Smooth muscle cell (in vitro differentiated cells): ENCODE data around the gene RASA3. TPM values are rescaled to one million over a fixed set of nuclear protein-coding genes. Genes with fewer than 3 reads are reported as not detected.

Experiments
- DNase-seq: peaks from one replicate; lab custom pipeline; 2025; ENCODE audit not compliant: unreplicated experiment; lab: John Stamatoyannopoulos, UW
- H2AFZ ChIP-seq: fragments of 200-600 bp; sonication (generic); 2 replicates; pipeline ENCODE4 v1.6.0; 2016; ENCODE audit warnings: antibody characterized with exemption, low read depth, mild to moderate bottlenecking
- H3F3A ChIP-seq: fragments of 200-600 bp; sonication (generic); 2 replicates; pipeline ENCODE4 v1.6.0; 2017; ENCODE audit warnings: antibody characterized with exemption, low read depth
- H3K27ac ChIP-seq: fragments of 200-600 bp; sonication (generic); 2 replicates; pipeline ENCODE4 v1.5.1; 2016; ENCODE audit warnings: low read depth, mild to moderate bottlenecking
- H3K27me3 ChIP-seq: fragments of 200-600 bp; sonication (generic); 2 replicates; pipeline ENCODE4 v1.6.1; 2016; ENCODE audit warnings: low read depth, mild to moderate bottlenecking
- H3K36me3 ChIP-seq: fragments of 200-600 bp; sonication (generic); 2 replicates; pipeline ENCODE4 v1.5.1; 2016; ENCODE audit warnings: low read depth
- H3K4me1 ChIP-seq: fragments of 200-600 bp; sonication (generic); 2 replicates; pipeline ENCODE4 v1.5.1; 2016; ENCODE audit warnings: low read depth
- H3K4me2 ChIP-seq: fragments of 200-600 bp; sonication (generic); 2 replicates; pipeline ENCODE4 v1.6.0; 2016; ENCODE audit warnings: mild to moderate bottlenecking
- H3K4me3 ChIP-seq: fragments of 200-600 bp; sonication (generic); 2 replicates; pipeline ENCODE4 v1.5.1; 2016; ENCODE audit warnings: mild to moderate bottlenecking
- H3K79me2 ChIP-seq: fragments of 200-600 bp; sonication (generic); 2 replicates; pipeline ENCODE4 v1.6.0; 2016; ENCODE audit warnings: low read depth, mild to moderate bottlenecking
- H3K9ac ChIP-seq: fragments of 200-600 bp; sonication (generic); 2 replicates; pipeline ENCODE4 v1.6.0; 2016; ENCODE audit warnings: low read depth
- H3K9me3 ChIP-seq: fragments of 200-600 bp; sonication (generic); replicated peaks from 2 replicates; pipeline ENCODE4 v1.5.1; 2016; ENCODE audit warnings: low read depth
- H4K20me1 ChIP-seq: fragments of 200-600 bp; sonication (generic); 2 replicates; pipeline ENCODE4 v1.6.0; 2016; ENCODE audit warnings: low read depth
- CTCF ChIP-seq: fragments of 200-600 bp; sonication (generic); IDR thresholded peaks from 2 replicates; pipeline ENCODE4 v1.5.1; 2017; ENCODE audit warnings: borderline replicate concordance, mild to moderate bottlenecking, antibody characterized with exemption; ENCODE audit not compliant: insufficient read depth, poor library complexity, severe bottlenecking
- WGBS: methylation state at CpG from one replicate; pipeline ENCODE4 v1.1.7; 2016; ENCODE audit warnings: low lambda C conversion rate; 5-methylcytosine and 5-hydroxymethylcytosine counted together
- polyA plus RNA-seq: library from polyadenylated mRNA; unstranded; fragments of >200 nt; fragmentation: Nextera tagmentation; extraction: Ambion mirVana; gene quantifications from 2 replicates; pipeline ENCODE4 v1.2.1, GENCODE V29; 2016
- total RNA-seq: library from RNA; depleted of rRNA; stranded (reverse); fragments of >200 nt; gene quantifications from 2 replicates; pipeline ENCODE4 v1.2.3, GENCODE V29; 2014

The RASA3 gene
- total and polyA plus RNA-seq, 2 experiments from 2014 or later: 21.3 to 26.8 TPM

- Histone ChIP-seq H3K36me3 (no peaks in the 10 kb centered on the region), H3K79me2 (peaks cover 65% of the 10 kb centered on the region), H3K4me1 (peaks cover 30% of the 10 kb centered on the region), H4K20me1 (peaks cover 41% of the 10 kb centered on the region), H2AFZ (no peak overlapping the region), H3K27me3 (no peaks in the 10 kb centered on the region), H3K27ac (peak overlapping the region; percentile 97), H3F3A (peaks cover 20% of the 10 kb centered on the region), H3K9me3 (no peaks in the 10 kb centered on the region), H3K9ac (no peak overlapping the region), H3K4me2 (peak overlapping the region; percentile 81), H3K4me3 (no peak overlapping the region)
- no peak for DNase-seq
- no peak for TF ChIP-seq CTCF
- 67% methylated on average over 16 of the region's 16 CpGs for WGBS
These were observed 69.7 kb downstream of the RASA3 start for GRCh38 chr13:114062754-114063153.

DNA sequence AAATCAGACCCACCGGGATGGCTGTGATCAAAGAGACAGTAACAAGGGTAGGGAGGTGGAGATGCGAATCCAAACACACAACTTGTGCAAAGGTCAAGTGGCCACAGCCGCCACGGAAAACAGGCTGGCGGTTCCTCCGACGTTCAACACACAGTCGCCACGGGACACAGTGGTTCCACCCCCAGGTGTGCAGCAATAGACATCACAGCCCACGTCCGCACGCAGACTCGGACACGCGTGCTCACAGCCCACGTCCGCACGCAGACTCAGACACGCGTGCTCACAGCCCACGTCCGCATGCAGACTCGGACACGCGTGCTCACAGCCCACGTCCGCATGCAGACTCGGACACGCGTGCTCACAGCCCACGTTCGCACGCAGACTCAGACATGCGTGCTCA, 70.1 kb downstream of the RASA3 start:
- Histone ChIP-seq H2AFZ (no peak overlapping the region), H3K27ac (peak overlapping the region; percentile 97), H4K20me1 (peaks cover 45% of the 10 kb centered on the region), H3K4me2 (no peak overlapping the region), H3K9ac (no peak overlapping the region), H3K4me3 (no peak overlapping the region), H3K36me3 (no peaks in the 10 kb centered on the region), H3F3A (peaks cover 20% of the 10 kb centered on the region), H3K4me1 (peaks cover 34% of the 10 kb centered on the region), H3K9me3 (no peaks in the 10 kb centered on the region), H3K79me2 (peaks cover 66% of the 10 kb centered on the region), H3K27me3 (no peaks in the 10 kb centered on the region)
- no peak for TF ChIP-seq CTCF
- WGBS: 97% methylated on average over 34 of the region's 34 CpGs
- no peak for DNase-seq

- no peak overlapping the region for H2AFZ ChIP-seq
- H3K27me3 ChIP-seq: no peaks in the 10 kb centered on the region
- H3K9ac ChIP-seq: no peak overlapping the region
- no peak overlapping the region for H3K27ac ChIP-seq
- H3K9me3 ChIP-seq: no peaks in the 10 kb centered on the region
- WGBS: 96% methylated on average over 20 of the region's 20 CpGs
- no peak overlapping the region for H3K4me3 ChIP-seq
- no peak overlapping the region for H3K4me2 ChIP-seq
- no peak for DNase-seq
- peaks cover 40% of the 10 kb centered on the region for H3K4me1 ChIP-seq
- no peak for TF ChIP-seq CTCF
- peaks cover 47% of the 10 kb centered on the region for H4K20me1 ChIP-seq
- peaks cover 20% of the 10 kb centered on the region for H3F3A ChIP-seq
- H3K79me2 ChIP-seq: peaks cover 70% of the 10 kb centered on the region
- H3K36me3 ChIP-seq: no peaks in the 10 kb centered on the region
These were observed 70.7 kb downstream of the RASA3 start for GRCh38 chr13:114061744-114062143.

- no peaks in the 10 kb centered on the region for H3K27me3 ChIP-seq
- no peak overlapping the region for H3K9ac ChIP-seq
- no peak overlapping the region for H3K4me3 ChIP-seq
- peaks cover 70% of the 10 kb centered on the region for H3K79me2 ChIP-seq
- no peak for TF ChIP-seq CTCF
- H2AFZ ChIP-seq: no peak overlapping the region
- 94% methylated on average over 18 of the region's 18 CpGs for WGBS
- no peaks in the 10 kb centered on the region for H3K36me3 ChIP-seq
- no peaks in the 10 kb centered on the region for H3K9me3 ChIP-seq
- H3K4me2 ChIP-seq: no peak overlapping the region
- peaks cover 51% of the 10 kb centered on the region for H4K20me1 ChIP-seq
- peaks cover 20% of the 10 kb centered on the region for H3F3A ChIP-seq
- H3K27ac ChIP-seq: no peak overlapping the region
- H3K4me1 ChIP-seq: peaks cover 43% of the 10 kb centered on the region
- no peak for DNase-seq
These were observed 71.4 kb downstream of the RASA3 start for GRCh38 chr13:114061047-114061446.
